Sigmoid colon (tissue), 4 donors: ENCODE measurements around the gene EVA1A.

Source experiments
- POLR2A ChIP-seq, 2 donors: fragments of 450-650 bp; IDR thresholded peaks; one replicate each; pipeline ENCODE4 v1.6.1; 2016; ENCODE audit warnings: antibody characterized with exemption in 2 of 2, mild to moderate bottlenecking in 2 of 2, moderate library complexity in 2 of 2
- POLR2AphosphoS5 ChIP-seq, 4 donors: sonication (generic); formaldehyde crosslinking; IDR thresholded peaks; one replicate each; pipeline ENCODE4 v1.6.1; 2017; ENCODE audit warnings: antibody characterized with exemption in 4 of 4
- TF ChIP-seq, protein P1 (sequence below), 4 experiments: fragments of 450-650 bp in 3 of 4; fragments of 200-600 bp in 1 of 4; IDR thresholded peaks; one replicate each; pipeline ENCODE4 v1.5.1; 2016 to 2019; ENCODE audit warnings: antibody characterized with exemption in 4 of 4, mild to moderate bottlenecking in 3 of 4, moderate library complexity in 2 of 4

DNA sequence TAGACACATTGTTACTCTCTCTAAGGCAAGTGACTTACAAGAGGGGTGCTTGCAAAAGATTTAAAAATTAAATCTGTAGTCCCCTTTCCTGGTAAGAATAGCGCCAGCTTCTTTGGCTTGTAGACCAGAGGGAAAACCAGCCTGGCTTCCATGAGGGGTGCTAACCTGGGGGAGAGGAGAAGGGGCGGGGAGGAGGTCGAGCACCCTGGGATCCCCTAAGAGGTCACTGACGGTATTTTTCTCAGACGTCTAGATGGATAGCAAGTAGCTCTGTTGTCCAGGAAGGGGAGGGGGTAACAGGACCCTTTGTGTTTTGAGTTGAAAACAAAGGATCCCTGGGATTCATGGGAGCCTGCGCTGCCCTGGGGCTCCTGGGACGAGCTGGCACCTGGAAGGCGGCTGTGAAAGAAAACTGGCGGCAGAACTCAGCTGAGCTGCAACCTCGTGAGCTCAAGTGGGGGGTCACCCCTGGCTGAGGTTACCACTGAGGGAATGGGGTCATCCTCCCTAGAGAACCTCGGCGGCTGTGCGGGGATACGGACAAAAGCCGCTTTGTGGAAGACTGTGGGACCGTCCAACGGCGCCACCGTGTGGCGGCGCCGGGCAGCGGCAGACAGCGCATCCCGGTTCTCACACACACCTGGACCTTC is 48.1 kb upstream of the EVA1A start:
- TF ChIP-seq, protein P1, sequence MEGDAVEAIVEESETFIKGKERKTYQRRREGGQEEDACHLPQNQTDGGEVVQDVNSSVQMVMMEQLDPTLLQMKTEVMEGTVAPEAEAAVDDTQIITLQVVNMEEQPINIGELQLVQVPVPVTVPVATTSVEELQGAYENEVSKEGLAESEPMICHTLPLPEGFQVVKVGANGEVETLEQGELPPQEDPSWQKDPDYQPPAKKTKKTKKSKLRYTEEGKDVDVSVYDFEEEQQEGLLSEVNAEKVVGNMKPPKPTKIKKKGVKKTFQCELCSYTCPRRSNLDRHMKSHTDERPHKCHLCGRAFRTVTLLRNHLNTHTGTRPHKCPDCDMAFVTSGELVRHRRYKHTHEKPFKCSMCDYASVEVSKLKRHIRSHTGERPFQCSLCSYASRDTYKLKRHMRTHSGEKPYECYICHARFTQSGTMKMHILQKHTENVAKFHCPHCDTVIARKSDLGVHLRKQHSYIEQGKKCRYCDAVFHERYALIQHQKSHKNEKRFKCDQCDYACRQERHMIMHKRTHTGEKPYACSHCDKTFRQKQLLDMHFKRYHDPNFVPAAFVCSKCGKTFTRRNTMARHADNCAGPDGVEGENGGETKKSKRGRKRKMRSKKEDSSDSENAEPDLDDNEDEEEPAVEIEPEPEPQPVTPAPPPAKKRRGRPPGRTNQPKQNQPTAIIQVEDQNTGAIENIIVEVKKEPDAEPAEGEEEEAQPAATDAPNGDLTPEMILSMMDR (IDR thresholded peaks at IDR 0.05): peak in 3 of 4 experiments; percentile 39 to 75 (median 45)
- TF ChIP-seq POLR2AphosphoS5 (IDR thresholded peaks at IDR 0.05): no peak
- no peak for TF ChIP-seq POLR2A (IDR thresholded peaks at IDR 0.05)
